Epithelial cell of esophagus (primary cell): ENCODE results near the gene DDX4.
A peak's percentile ranks its signal among the peaks of the same experiment; 100 is the strongest.

ENCODE experiments used
- DNase-seq: peaks from one replicate; pipeline ENCODE4 v3.0.0; 2010; ENCODE audit warnings: low read depth
- H3K4me3 ChIP-seq: 2 replicates; pipeline ENCODE4 v1.5.1; 2011; ENCODE audit warnings: mild to moderate bottlenecking, low read length, control low read depth
- CTCF ChIP-seq: IDR thresholded peaks from 2 replicates; pipeline ENCODE4 v1.5.1; 2011; ENCODE audit warnings: low read depth, mild to moderate bottlenecking, low read length, control low read depth, inconsistent platforms; ENCODE audit not compliant: insufficient read depth; ENCODE audit errors: missing control alignments

Gene DDX4

GRCh38 chr5:55700745-55701144 lies 37.1 kb upstream of the DDX4 start:
- no peak overlapping the region for H3K4me3 ChIP-seq
- TF ChIP-seq CTCF, result no peak
- no peak for DNase-seq

GRCh38 chr5:55701462-55702103 lies 36.3 kb upstream of the DDX4 start:
- DNase-seq, result no peak
- no peak for TF ChIP-seq CTCF
- H3K4me3 ChIP-seq, result no peak overlapping the region

GRCh38 chr5:55702598-55703345 lies 35.1 kb upstream of the DDX4 start:
- DNase-seq, result no peak
- TF ChIP-seq CTCF, result no peak
- H3K4me3 ChIP-seq, result no peak overlapping the region

GRCh38 chr5:55706230-55706629 lies 31.6 kb upstream of the DDX4 start:
- no peak for DNase-seq
- TF ChIP-seq CTCF, result no peak
- H3K4me3 ChIP-seq, result no peak overlapping the region

GRCh38 chr5:55708732-55709131 lies 29.1 kb upstream of the DDX4 start:
- H3K4me3 ChIP-seq, result no peak overlapping the region
- TF ChIP-seq CTCF, result no peak
- peak; percentile 82 for DNase-seq

GRCh38 chr5:55711507-55712022 lies 26.3 kb upstream of the DDX4 start:
- DNase-seq, result no peak
- H3K4me3 ChIP-seq, result peak overlapping the region; percentile 97
- TF ChIP-seq CTCF, result no peak
